Lower leg skin (tissue), 4 donors: ENCODE data around the gene DAZ1. TPM values are rescaled to one million over a fixed set of nuclear protein-coding genes. Genes with fewer than 3 reads are reported as not detected.
"Not testable (repeated sequence)": the region's sequence is repeated elsewhere in the genome, so short reads cannot be mapped to it uniquely, and the experiment has no call there.

ENCODE experiments used
- DNase-seq, 2 donors: peaks; one replicate each; pipeline ENCODE4 v3.0.0-alpha.2; 2019; ENCODE audit warnings: low spot score in 2 of 2
- H3K4me3 ChIP-seq: fragments of 200-600 bp; sonication (generic); 2 replicates; pipeline ENCODE4 v1.5.1; 2017; ENCODE audit warnings: mild to moderate bottlenecking, low read depth; ENCODE audit not compliant: poor library complexity, severe bottlenecking
- WGBS, 2 donors: methylation state at CpG; one replicate each; pipeline ENCODE4 v1.1.5; 2018; 5-methylcytosine and 5-hydroxymethylcytosine counted together
- intact Hi-C: fragments of 100-400 bp; cut with DNase I; formaldehyde crosslinking; loops from one replicate; pipeline ENCODE4 v1.15.0; 2023; ENCODE audit warnings: low total_unique reads
- total RNA-seq, 4 donors: library from RNA; depleted of rRNA; stranded (reverse); fragments of >200 nt; gene quantifications; one replicate each; pipeline ENCODE4 v1.1.0, GENCODE V29; 2016

Gene DAZ1
- 1 to 10 TPM in 2 of 4 donors, not detected in 2; 2.0 to 8.0 TPM for total RNA-seq

GRCh38 chrY:23198908-23199307 is at the start of gene DAZ1:
DAZ1 (minus strand) TSS chrY:23199008; CDS start chrY:23198800, 208 bp downstream.
- intact Hi-C loops, result not testable (repeated sequence)

GRCh38 chrY:23219233-23219632 is 20.4 kb upstream of the DAZ1 start, which contains the start of gene DAZ2:
DAZ2 (plus strand) TSS chrY:23219533; CDS start chrY:23219741, 208 bp downstream.
- DNase-seq, H3K4me3 ChIP-seq, intact Hi-C loops: not testable (repeated sequence)
- no CpG with 5 or more reads among the region's 23 CpGs for WGBS, 2 donors

More at GRCh38 chrY:23198908-23199307, at the start of gene DAZ1:
- WGBS, 2 donors, result no CpG with 5 or more reads among the region's 23 CpGs
- H3K4me3 ChIP-seq, DNase-seq: not testable (repeated sequence)

- intact Hi-C loops, DNase-seq, H3K4me3 ChIP-seq: not testable (repeated sequence)
- no CpG with 5 or more reads among the region's 4 CpGs for WGBS, 2 donors
Measured at GRCh38 chrY:23210681-23211080, 11.9 kb upstream of the DAZ1 start.

- WGBS, 2 donors, result no CpG with 5 or more reads among the region's 4 CpGs
Measured at GRCh38 chrY:23209802-23210495, 11.1 kb upstream of the DAZ1 start.

GRCh38 chrY:23207455-23207854 is 8.6 kb upstream of the DAZ1 start:
- WGBS, 2 donors, result no CpG with 5 or more reads among the region's 4 CpGs
- DNase-seq, intact Hi-C loops, H3K4me3 ChIP-seq: not testable (repeated sequence)

More at GRCh38 chrY:23209802-23210495, 11.1 kb upstream of the DAZ1 start:
- H3K4me3 ChIP-seq, intact Hi-C loops, DNase-seq: not testable (repeated sequence)

Other genes with a start within 250 kb of the DAZ1 start
- gene BPY2, start 214.7 kb downstream of the DAZ1 start, total RNA-seq, result under 1 TPM in 2 of 4 donors, not detected in 2; 0.26 to 0.27 TPM
- under 1 TPM in 1 of 4 donors, not detected in 3; 0.12 TPM for gene DAZ2, start 20.5 kb upstream of the DAZ1 start, total RNA-seq